ENCODE results near the gene OTULIN.

OTULIN gene

DNA sequence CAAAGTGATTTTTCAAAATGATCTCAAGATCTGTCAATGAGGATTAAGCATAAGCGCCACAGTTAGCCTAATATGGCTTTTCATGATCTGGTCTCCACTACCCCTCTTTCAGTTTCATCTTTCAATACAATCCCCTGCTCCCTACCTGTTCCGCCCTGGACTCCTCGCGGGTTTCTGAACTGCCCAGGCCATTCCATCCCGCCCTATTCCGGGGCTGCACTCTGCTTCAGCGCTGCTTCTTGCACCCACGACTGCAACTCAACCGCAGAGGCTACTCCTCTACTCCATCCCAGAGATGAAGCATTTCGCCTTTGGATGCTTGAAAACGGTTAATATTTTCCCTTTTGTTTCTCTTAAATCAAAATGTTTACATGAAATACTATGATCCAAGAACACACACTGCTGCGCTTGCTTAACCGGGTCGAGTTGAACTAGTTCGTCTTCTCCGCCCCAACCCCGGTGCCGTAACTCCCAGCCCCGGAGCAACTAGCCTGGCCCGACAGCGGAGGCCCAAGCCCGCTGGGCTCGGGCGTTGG lies 716 bp upstream of the OTULIN start:
- peaks cover 67% of the 10 kb centered on the region for H3K4me1 Mint-ChIP-seq
- peak overlapping the region; percentile 98 for H3K27ac Mint-ChIP-seq
- H3K9me3 Mint-ChIP-seq: no peaks in the 10 kb centered on the region
- H3K4me3 Mint-ChIP-seq: peak overlapping the region; percentile 96
- H3K36me3 Mint-ChIP-seq: peaks cover 2% of the 10 kb centered on the region
- no peaks in the 10 kb centered on the region for H3K27me3 Mint-ChIP-seq

DNA sequence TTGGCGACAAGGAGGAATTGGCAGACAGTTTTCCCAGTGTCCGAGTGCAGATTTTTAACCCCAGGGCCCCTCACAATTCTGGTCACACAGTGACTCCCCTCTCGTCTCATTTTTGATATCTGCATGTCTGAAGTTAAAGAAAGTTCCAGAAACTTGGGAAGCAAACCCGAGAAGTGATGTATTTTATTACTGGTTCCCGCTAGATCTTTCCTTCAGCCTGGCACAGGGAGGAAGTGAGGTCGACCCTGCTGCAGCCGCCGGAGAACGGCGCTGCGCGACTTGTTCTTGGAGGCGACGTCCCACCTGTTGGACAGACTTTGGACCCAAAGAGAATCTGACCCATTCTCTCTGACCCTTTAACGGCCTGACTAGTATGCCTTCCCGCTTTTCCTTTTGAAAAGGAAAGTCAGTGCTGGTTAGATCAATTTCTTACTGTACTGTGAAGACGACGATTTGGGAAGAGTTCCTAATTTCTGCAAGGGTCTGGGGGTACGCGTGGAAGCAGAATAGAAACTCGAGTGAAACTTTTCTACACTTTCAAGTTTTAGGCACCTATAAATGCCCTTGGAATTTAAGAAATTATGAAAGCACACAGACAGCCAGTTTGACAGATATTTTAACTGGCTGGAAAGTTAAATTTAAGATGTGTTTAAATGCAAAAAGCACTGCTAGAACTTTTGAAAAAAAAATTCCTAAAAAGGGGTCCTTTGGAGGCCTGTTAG lies 744 bp downstream of the OTULIN start:
- peaks cover 73% of the 10 kb centered on the region for H3K4me1 Mint-ChIP-seq
- peaks cover 2% of the 10 kb centered on the region for H3K36me3 Mint-ChIP-seq
- H3K9me3 Mint-ChIP-seq: no peaks in the 10 kb centered on the region
- H3K27me3 Mint-ChIP-seq: no peaks in the 10 kb centered on the region
- peak overlapping the region; percentile 94 for H3K27ac Mint-ChIP-seq
- H3K4me3 Mint-ChIP-seq: peak overlapping the region; percentile 96

DNA sequence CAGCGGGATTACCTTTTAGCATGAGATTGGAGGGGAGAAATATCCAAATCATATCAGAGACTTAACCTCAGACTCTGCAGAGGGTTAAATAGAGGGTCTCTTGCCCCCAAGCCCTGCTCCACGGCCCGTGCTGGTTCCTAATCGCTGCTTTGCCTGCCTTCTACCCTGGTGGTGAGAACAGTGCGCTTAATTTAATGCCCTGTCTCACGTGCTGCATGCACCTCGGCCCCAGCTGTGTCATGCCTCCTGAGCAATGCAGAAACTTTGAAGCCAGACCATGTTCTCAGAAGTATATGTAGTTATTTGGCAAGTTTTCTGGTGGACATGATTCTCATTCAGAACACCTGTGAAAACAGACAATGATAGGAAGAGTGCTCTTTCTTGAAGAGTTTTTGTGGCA lies 1.4 kb downstream of the OTULIN start:
- Mint-ChIP-seq H3K27me3 (no peaks in the 10 kb centered on the region), H3K4me3 (peak overlapping the region; percentile 96), H3K36me3 (peaks cover 2% of the 10 kb centered on the region), H3K4me1 (peaks cover 75% of the 10 kb centered on the region), H3K9me3 (no peaks in the 10 kb centered on the region), H3K27ac (peak overlapping the region; percentile 63)

DNA sequence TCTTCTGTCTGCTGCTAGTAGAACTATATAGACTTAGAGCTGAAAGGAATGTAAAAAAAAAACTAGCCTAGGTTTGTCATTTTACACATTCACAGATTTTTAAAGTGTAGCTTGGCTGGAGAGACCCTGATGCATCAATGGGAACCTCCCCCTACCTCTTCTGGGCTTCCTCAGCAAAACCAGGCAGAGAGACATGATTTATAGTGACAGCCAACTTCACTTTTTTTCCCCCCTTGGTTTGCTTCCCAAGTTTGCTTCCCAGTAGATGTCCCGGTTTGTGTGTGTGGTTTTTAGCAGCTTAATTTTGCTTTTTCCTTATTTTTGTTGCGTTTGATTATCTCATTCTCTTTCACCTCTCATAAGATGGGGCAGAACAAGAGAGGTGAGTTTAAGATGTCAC lies 1.8 kb downstream of the OTULIN start:
- Mint-ChIP-seq H3K36me3 (peaks cover 2% of the 10 kb centered on the region), H3K4me3 (peak overlapping the region; percentile 96), H3K9me3 (no peaks in the 10 kb centered on the region)

DNA sequence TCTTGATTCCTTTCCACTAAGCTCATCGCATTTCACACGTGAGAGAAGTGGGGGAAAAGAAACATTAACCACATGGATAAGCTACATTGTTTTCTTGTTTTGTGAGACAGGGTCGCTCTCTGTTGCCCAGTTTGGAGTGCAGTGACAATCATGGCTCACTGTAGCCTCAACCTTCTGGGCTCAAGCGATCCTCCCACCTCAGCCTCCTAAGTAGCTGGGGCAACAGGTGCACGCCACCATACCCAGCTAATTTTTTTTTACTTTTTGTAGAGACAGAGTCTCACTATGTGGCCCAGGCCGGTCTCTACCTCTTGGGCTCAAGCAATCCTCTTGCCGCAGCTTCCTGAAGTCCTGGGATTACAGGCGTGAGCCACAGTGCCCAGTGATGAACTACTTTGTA lies 2.8 kb downstream of the OTULIN start:
- peaks cover 82% of the 10 kb centered on the region for H3K4me1 Mint-ChIP-seq
- no peaks in the 10 kb centered on the region for H3K9me3 Mint-ChIP-seq
- H3K27me3 Mint-ChIP-seq: no peaks in the 10 kb centered on the region
- peak overlapping the region; percentile 62 for H3K4me3 Mint-ChIP-seq
- H3K27ac Mint-ChIP-seq: peak overlapping the region; percentile 80
- H3K36me3 Mint-ChIP-seq: peaks cover 2% of the 10 kb centered on the region

More for the DNA sequence above, 1.8 kb downstream of the OTULIN start:
- H3K27me3 Mint-ChIP-seq: no peaks in the 10 kb centered on the region
- peak overlapping the region; percentile 63 for H3K27ac Mint-ChIP-seq
- peaks cover 75% of the 10 kb centered on the region for H3K4me1 Mint-ChIP-seq

DNA sequence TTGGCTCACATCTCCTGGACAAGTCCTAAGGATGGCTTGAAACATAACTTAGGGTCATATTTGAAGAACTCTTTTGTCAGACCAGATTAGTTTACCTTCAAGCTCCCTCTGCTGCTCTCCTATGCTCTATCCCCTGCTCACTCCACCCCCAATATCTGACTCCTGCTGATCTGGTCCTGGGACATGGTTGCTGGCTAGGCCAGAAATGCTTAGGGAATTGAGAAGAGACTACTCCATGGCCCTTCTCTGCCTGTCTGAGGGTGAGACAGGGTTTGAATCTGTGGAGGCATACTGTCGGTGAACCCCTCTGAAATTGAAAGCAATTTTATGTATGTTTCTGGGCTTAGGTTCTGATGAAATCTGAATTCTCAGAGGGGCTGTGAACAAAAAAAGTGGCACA lies 3.3 kb downstream of the OTULIN start:
- no peaks in the 10 kb centered on the region for H3K9me3 Mint-ChIP-seq
- peaks cover 2% of the 10 kb centered on the region for H3K36me3 Mint-ChIP-seq
- H3K27ac Mint-ChIP-seq: peak overlapping the region; percentile 80
- no peaks in the 10 kb centered on the region for H3K27me3 Mint-ChIP-seq
- H3K4me3 Mint-ChIP-seq: peak overlapping the region; percentile 62
- peaks cover 82% of the 10 kb centered on the region for H3K4me1 Mint-ChIP-seq

DNA sequence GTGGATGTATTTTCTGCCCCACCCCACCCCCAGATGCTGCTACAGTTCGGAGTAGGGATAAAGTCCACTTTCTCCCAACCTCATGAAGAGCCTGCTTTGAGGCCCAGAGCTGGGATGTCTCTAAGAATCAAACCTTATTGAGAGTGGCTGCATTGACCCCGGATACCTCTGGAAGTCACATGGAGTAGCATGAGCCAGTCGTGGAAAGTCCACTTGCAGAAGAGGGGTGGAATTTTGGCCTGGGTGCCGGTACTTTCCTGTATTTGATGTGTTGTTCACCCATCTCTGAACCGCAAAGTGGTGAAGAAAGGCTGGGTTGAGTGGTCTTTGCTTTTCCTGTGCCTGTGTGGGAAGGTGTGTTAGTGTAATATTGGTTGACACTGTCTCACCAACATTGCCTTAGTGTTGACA lies 3.7 kb downstream of the OTULIN start:
- Mint-ChIP-seq H3K4me3 (peak overlapping the region; percentile 62), H3K27ac (peak overlapping the region; percentile 80), H3K36me3 (peaks cover 2% of the 10 kb centered on the region), H3K27me3 (no peaks in the 10 kb centered on the region), H3K4me1 (peaks cover 82% of the 10 kb centered on the region), H3K9me3 (no peaks in the 10 kb centered on the region)

DNA sequence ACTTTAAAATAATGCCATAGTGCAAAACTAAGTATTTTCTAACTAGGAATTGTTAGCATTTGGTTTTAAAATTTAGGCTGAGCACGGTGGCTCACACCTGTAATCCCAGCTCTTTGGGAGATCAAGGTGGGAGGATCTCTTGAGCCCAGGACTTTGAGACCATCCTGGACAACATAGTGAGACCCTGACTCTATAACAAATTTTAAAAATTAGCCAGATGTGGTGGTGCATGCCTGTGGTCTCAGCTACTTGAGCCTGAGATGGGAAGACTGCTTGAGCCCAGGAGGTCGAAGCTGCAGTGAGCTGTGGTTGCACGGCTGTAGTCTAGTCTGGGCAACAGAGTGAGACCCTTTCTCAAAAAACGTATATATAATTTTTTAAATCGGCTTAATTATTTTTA lies 4.9 kb downstream of the OTULIN start:
- H3K27me3 Mint-ChIP-seq: no peaks in the 10 kb centered on the region
- H3K4me1 Mint-ChIP-seq: peaks cover 82% of the 10 kb centered on the region
- peaks cover 7% of the 10 kb centered on the region for H3K36me3 Mint-ChIP-seq
- H3K9me3 Mint-ChIP-seq: no peaks in the 10 kb centered on the region
- H3K27ac Mint-ChIP-seq: no peak overlapping the region
- no peak overlapping the region for H3K4me3 Mint-ChIP-seq

DNA sequence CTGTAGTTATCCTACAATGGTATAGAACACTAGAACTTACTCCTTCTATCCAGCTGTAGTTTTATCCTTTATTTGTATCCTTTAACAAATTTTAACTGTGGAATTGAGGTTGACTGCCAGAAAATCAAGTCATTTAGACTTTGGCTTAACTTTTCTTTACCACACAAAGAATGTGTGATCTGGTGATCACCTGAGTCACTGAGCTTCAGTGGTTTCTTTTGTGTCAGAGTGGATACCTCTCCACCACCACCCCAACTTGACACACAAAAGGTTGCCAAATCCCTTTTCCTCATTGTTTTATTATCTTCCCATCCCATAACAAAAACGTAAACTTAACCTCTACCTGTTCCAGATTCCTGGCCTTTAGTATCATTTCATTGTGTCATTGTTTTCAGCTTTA lies 5.5 kb downstream of the OTULIN start:
- peaks cover 88% of the 10 kb centered on the region for H3K4me1 Mint-ChIP-seq
- no peak overlapping the region for H3K4me3 Mint-ChIP-seq
- peaks cover 7% of the 10 kb centered on the region for H3K36me3 Mint-ChIP-seq
- H3K9me3 Mint-ChIP-seq: no peaks in the 10 kb centered on the region
- H3K27ac Mint-ChIP-seq: no peak overlapping the region
- H3K27me3 Mint-ChIP-seq: no peaks in the 10 kb centered on the region

DNA sequence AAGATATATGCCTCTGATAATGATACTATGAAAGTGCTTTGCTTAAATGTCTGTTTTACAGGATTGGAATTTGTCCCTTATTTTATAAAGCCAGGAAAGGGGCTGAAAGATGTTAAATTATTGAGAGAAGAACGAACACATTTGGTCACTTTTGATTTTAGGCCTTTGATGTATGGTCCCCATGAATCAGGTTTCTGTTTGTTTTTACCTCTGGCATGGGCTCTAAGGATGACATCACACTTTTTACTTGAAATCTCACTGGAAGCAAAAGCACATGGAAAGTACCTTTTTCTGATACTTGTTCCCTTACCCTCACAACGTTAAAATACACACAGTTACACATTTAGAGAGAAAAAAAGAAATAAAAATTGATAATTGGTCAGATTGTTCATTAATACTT lies 6.9 kb downstream of the OTULIN start:
- Mint-ChIP-seq H3K27me3 (no peaks in the 10 kb centered on the region), H3K4me1 (peaks cover 92% of the 10 kb centered on the region), H3K36me3 (peaks cover 7% of the 10 kb centered on the region), H3K4me3 (peak overlapping the region; percentile 38), H3K9me3 (no peaks in the 10 kb centered on the region), H3K27ac (peak overlapping the region; percentile 93)

DNA sequence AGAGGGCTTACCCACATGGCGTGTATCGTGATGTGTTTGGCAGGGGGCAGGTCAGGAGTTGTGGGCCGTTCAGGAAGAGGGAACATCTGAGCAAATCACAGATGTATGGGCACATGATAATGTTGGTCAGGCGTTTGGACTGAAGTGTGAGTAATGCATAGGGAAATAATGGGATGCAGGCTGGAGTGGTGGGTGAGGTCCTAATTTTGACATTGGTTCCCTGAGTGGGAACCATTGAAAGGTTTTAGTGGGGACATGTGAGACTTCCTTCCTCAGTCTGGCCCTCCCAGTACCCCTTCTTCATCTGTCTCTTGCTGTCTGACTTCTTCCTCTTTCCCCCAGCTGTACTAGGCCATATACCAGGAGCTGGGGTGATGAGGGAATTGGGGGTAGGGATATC lies 7.6 kb downstream of the OTULIN start:
- H3K4me3 Mint-ChIP-seq: peak overlapping the region; percentile 38
- no peaks in the 10 kb centered on the region for H3K27me3 Mint-ChIP-seq
- peaks cover 7% of the 10 kb centered on the region for H3K36me3 Mint-ChIP-seq
- peak overlapping the region; percentile 93 for H3K27ac Mint-ChIP-seq
- peaks cover 91% of the 10 kb centered on the region for H3K4me1 Mint-ChIP-seq
- no peaks in the 10 kb centered on the region for H3K9me3 Mint-ChIP-seq

DNA sequence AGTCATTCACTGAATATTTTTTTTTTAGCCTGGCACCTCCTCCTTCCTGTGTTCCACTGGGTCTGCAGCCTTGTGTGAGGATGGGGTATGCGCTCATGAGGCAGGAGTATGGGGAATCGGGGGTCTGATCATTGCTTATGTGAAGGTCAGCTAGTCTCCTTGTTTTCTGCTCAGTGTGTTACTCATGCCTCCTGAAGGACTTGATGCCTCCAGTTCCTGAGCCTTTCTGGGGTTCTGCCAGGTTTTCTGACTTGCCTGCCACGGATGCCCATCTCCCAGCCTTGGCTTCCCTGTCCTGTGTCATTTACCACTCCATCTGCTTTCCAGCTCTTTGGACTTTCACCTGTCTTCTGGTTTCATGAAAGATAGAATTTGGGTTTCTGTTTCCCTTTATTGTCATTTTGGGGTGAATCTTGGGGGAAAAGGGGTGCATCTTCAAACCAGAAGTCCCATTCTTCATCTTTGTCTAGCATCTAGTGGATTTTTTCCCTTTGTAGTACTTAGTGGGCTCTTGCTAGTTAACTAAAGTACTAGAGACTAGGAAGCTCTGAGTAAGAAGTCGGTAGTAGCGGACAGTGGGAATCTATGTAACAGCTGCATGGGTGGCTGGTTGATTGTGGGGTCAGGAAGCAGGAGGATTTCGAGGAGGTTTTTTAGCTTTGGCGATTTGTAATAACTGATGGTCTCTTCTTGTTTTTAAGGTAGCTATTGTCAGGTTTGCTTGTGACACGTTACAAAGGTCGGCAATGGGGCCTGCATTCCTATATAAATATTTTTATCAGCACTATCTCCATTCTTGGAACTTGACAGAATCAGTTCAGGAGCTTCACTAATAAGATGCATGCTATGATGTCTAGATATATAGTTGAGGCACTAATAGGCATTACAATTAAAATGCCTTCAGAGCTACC lies 8.2 kb downstream of the OTULIN start:
- no peaks in the 10 kb centered on the region for H3K9me3 Mint-ChIP-seq
- H3K4me1 Mint-ChIP-seq: peaks cover 94% of the 10 kb centered on the region
- H3K27me3 Mint-ChIP-seq: no peaks in the 10 kb centered on the region
- peaks cover 7% of the 10 kb centered on the region for H3K36me3 Mint-ChIP-seq
- H3K4me3 Mint-ChIP-seq: peak overlapping the region; percentile 38
- peak overlapping the region; percentile 93 for H3K27ac Mint-ChIP-seq

DNA sequence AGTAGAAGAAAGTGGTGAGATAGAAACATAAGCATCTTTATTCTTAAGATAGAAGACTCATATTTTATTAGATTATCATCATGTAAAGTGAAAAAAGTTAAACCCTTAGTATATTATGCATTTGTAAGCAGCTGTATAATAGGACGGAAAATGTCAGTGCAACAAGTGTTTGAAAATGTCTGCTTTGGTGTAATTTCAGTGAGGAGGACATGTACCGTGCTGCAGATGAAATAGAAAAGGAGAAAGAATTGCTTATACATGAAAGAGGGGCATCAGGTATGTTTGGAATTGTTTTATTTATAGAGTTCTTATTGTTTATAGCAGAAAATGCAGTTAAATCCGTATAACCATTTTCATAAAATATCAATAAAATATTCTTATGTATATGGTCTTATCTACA lies 8.9 kb downstream of the OTULIN start:
- Mint-ChIP-seq H3K36me3 (peaks cover 7% of the 10 kb centered on the region), H3K4me3 (no peak overlapping the region), H3K9me3 (no peaks in the 10 kb centered on the region), H3K4me1 (peaks cover 94% of the 10 kb centered on the region), H3K27me3 (no peaks in the 10 kb centered on the region), H3K27ac (no peak overlapping the region)

DNA sequence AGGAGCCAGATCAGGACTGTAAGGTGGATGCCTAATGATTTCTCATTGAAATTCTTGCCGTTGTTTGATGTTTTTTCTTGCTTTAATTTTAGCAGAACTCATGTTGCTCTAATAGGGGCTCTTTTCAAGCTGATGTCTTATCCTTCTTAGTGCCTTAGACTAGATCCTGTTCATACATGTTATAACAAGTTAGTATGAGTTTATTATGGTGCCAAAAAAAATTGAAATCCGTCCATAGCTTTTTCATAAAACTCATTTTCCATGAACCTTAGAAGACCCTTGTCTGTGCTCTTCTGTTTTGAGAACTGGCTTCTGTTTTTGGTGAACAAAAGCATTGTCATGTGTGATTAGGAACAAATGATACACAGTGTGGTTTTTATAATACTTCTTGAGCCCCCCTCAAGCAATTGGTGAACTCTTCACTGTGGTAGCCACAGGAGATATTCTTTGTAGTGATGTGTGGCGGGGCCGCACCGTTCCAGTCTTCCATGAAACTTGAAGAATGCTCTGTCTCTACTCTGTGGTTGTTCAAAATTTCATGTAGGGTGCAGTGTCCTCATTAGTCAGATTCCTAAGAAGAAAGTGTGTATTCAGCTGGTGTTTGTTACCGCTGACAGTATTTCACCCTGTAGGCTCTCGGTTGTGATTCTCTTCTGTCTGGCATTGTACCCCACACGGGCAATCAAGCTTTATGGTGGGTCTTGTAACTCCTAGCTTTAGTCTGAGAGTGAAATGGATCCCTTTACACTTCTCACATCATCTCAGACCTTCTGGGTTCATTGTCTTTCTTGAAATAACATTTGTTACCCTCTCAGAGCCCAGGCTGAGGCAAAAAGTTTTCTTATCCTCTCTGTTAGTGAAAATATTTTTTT lies 10.7 kb downstream of the OTULIN start:
- peaks cover 82% of the 10 kb centered on the region for H3K4me1 Mint-ChIP-seq
- no peaks in the 10 kb centered on the region for H3K9me3 Mint-ChIP-seq
- peak overlapping the region; percentile 92 for H3K27ac Mint-ChIP-seq
- H3K4me3 Mint-ChIP-seq: peak overlapping the region; percentile 65
- H3K36me3 Mint-ChIP-seq: peaks cover 7% of the 10 kb centered on the region
- H3K27me3 Mint-ChIP-seq: no peaks in the 10 kb centered on the region

DNA sequence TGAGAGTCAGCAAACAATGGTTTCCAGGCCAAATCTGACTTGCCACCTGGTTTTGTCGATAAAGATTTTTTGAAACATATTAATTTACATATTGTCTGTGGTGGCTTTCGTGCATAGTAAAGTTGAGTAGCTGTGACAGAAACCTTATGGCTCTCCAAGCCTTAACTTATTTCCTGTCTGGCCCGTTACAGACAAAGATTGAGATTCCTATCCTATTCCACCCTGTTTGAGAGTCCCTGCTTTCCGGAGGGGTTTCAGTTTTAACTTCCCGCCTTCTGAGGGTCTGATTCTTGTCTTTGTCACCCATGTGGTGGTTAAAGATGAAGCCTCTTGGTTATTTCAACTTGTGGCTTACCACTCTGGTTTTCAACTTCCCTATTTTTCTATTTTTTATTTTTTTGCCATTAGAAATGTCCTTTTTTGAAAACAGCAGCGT lies 11.4 kb downstream of the OTULIN start:
- Mint-ChIP-seq H3K4me1 (peaks cover 75% of the 10 kb centered on the region), H3K9me3 (no peaks in the 10 kb centered on the region), H3K27ac (peak overlapping the region; percentile 92), H3K4me3 (peak overlapping the region; percentile 65), H3K27me3 (no peaks in the 10 kb centered on the region), H3K36me3 (peaks cover 7% of the 10 kb centered on the region)

Data from activated naive CD4-positive, alpha-beta T cell treated with anti-CD3 and anti-CD28 coated beads, Interleukin-2, amount 50 U/mL, for 24 hours (primary cell).